ENCODE measurements around the gene CASR.

DNA sequence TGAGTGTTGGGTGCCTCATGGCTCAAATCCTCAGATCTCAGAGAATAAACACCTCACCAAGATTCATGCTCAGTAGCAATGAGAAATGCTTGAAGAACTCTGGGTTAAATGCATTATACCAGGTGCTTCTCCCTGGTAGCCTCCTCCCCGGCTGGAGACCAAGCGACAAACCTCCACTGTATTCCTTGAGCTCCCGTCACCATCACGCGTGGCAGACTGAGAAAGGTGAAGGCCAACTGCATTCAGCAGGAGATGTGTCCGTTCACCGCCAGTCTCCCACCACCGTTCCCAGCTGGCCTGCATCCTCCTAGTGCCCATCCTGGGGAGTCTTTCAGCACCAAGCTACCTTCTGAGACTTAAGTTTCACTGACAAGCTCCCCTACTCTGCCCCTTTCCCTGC, 149.1 kb downstream of the CASR start:
- TF ChIP-seq ZNF175 (tag by site-specific recombination; IDR thresholded peaks at IDR 0.05), result no peak
- TF ChIP-seq, protein P1, sequence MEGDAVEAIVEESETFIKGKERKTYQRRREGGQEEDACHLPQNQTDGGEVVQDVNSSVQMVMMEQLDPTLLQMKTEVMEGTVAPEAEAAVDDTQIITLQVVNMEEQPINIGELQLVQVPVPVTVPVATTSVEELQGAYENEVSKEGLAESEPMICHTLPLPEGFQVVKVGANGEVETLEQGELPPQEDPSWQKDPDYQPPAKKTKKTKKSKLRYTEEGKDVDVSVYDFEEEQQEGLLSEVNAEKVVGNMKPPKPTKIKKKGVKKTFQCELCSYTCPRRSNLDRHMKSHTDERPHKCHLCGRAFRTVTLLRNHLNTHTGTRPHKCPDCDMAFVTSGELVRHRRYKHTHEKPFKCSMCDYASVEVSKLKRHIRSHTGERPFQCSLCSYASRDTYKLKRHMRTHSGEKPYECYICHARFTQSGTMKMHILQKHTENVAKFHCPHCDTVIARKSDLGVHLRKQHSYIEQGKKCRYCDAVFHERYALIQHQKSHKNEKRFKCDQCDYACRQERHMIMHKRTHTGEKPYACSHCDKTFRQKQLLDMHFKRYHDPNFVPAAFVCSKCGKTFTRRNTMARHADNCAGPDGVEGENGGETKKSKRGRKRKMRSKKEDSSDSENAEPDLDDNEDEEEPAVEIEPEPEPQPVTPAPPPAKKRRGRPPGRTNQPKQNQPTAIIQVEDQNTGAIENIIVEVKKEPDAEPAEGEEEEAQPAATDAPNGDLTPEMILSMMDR (tag by site-specific recombination; IDR thresholded peaks at IDR 0.05), result no peak
- no peak for TF ChIP-seq ZNF121 (tag by site-specific recombination; IDR thresholded peaks at IDR 0.05)
- no peak for TF ChIP-seq ZFP37 (tag by site-specific recombination; IDR thresholded peaks at IDR 0.05)
- TF ChIP-seq, protein P2, sequence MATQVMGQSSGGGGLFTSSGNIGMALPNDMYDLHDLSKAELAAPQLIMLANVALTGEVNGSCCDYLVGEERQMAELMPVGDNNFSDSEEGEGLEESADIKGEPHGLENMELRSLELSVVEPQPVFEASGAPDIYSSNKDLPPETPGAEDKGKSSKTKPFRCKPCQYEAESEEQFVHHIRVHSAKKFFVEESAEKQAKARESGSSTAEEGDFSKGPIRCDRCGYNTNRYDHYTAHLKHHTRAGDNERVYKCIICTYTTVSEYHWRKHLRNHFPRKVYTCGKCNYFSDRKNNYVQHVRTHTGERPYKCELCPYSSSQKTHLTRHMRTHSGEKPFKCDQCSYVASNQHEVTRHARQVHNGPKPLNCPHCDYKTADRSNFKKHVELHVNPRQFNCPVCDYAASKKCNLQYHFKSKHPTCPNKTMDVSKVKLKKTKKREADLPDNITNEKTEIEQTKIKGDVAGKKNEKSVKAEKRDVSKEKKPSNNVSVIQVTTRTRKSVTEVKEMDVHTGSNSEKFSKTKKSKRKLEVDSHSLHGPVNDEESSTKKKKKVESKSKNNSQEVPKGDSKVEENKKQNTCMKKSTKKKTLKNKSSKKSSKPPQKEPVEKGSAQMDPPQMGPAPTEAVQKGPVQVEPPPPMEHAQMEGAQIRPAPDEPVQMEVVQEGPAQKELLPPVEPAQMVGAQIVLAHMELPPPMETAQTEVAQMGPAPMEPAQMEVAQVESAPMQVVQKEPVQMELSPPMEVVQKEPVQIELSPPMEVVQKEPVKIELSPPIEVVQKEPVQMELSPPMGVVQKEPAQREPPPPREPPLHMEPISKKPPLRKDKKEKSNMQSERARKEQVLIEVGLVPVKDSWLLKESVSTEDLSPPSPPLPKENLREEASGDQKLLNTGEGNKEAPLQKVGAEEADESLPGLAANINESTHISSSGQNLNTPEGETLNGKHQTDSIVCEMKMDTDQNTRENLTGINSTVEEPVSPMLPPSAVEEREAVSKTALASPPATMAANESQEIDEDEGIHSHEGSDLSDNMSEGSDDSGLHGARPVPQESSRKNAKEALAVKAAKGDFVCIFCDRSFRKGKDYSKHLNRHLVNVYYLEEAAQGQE (tag by site-specific recombination; IDR thresholded peaks at IDR 0.05), result no peak
